ENCODE data around the gene GIMD1.
"Not testable (repeated sequence)": the region's sequence is repeated elsewhere in the genome, so short reads cannot be mapped to it uniquely, and the experiment has no call there.

The GIMD1 gene

DNA sequence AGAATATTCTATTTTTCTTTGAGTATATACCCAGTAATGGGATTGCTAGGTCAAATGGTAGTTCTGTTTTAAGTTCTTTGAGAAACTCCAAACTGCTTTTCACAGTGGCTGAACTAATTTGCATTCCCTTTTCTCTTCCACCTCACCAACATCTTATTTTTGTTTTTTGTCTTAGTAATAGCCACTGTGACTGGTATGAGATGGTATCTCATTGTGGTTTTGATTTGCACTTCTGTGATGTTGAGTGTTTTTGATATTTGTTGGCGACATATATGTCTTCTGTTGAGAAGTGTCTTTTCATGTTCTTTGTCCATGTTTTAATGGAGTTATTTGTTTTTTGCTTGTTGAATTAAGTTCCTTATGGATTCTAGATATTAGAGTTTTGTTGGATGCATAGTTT lies 27.8 kb downstream of the GIMD1 start:
- no peak overlapping the region for H3K27ac Mint-ChIP-seq (ENCODE audit: low read depth)
- H3K36me3 Mint-ChIP-seq (ENCODE audit: insufficient read depth) = peaks cover 30% of the 10 kb centered on the region
- H3K9me3 Mint-ChIP-seq = peaks cover 8% of the 10 kb centered on the region
- no peaks in the 10 kb centered on the region for H3K27me3 Mint-ChIP-seq
- no peak overlapping the region for H3K4me3 Mint-ChIP-seq
- peaks cover 69% of the 10 kb centered on the region for H3K4me1 Mint-ChIP-seq
- ATAC-seq (replicated peaks; ENCODE audit: extremely low read depth, poor library complexity, severe bottlenecking) (no peak), DNase-seq (ENCODE audit: low spot score in 2 of 2) (no peak)

DNA sequence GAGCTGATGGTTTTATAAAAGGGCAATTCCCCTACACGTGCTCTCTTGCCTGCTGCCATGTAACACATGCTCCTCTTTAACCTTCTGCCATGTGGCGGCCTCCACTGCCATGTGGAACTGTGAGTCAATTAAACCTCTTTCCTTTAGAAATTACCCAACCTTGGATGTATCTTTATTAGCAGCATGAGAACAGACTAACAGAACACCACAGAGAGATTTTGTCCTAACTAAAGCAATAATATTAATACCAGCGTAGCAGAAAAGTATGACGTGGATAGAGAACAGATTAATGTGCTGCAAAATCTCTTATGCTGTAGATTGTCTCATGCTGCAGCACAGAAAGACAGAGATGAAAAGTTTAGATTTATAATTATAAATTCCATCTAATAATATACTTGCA lies 29.1 kb downstream of the GIMD1 start:
- Mint-ChIP-seq H3K9me3 (peaks cover 8% of the 10 kb centered on the region), H3K36me3 (ENCODE audit: insufficient read depth) (peaks cover 35% of the 10 kb centered on the region), H3K27ac (ENCODE audit: low read depth) (peak overlapping the region; percentile 51), H3K27me3 (no peaks in the 10 kb centered on the region), H3K4me1 (peaks cover 61% of the 10 kb centered on the region), H3K4me3 (no peak overlapping the region)
- DNase-seq (ENCODE audit: low spot score in 2 of 2) (no peak), ATAC-seq (replicated peaks; ENCODE audit: extremely low read depth, poor library complexity, severe bottlenecking) (no peak)

DNA sequence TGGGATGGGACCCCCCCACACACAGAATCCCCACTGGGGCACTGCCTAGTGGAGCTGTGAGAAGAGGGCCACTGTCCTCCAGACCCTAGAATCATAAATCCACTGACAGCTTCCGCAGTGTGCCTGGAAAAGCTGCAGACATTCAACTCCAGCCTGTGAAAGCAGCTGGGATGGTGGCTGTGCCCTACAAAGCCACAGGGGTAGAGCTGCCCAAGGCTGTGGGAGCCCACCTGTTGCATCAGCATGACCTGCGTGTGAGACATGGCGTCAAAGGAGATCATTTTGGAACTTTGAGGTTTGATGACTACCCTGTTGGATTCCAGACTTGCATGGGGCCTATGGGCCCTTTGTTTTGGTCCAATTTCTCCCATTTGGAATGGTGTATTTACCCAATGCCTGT lies 29.9 kb downstream of the GIMD1 start:
- H3K27ac Mint-ChIP-seq (ENCODE audit: low read depth) = no peak overlapping the region

DNA sequence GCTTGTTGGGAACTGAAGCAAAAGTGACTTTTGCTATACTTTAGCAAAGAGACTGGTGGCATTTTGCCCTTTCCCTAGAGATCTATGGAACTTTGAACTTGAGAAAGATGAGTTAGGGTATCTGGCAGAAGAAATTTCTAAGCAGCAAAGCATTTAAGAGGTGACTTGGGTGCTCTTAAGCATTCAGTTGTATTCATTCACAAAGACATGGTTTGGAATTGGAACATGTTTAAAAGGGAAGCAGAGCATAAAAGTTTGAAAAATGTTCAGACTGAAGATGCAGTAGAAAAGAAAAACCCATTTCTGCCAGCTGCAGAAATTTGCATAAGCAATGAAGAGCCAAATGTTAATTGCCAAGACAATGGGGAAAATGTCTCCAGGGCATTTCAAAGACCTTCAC lies 30.7 kb downstream of the GIMD1 start:
- Mint-ChIP-seq H3K27me3 (no peaks in the 10 kb centered on the region), H3K27ac (ENCODE audit: low read depth) (no peak overlapping the region), H3K36me3 (ENCODE audit: insufficient read depth) (peaks cover 44% of the 10 kb centered on the region), H3K4me3 (no peak overlapping the region), H3K4me1 (peaks cover 48% of the 10 kb centered on the region), H3K9me3 (peaks cover 8% of the 10 kb centered on the region)
- DNase-seq (ENCODE audit: low spot score in 2 of 2) (no peak), ATAC-seq (replicated peaks; ENCODE audit: extremely low read depth, poor library complexity, severe bottlenecking) (no peak)

More for the DNA sequence above, 29.9 kb downstream of the GIMD1 start:
- no peak for DNase-seq (ENCODE audit: low spot score in 2 of 2)
- H3K4me1 Mint-ChIP-seq = peaks cover 54% of the 10 kb centered on the region
- H3K9me3 Mint-ChIP-seq = peaks cover 8% of the 10 kb centered on the region
- no peak for ATAC-seq (replicated peaks; ENCODE audit: extremely low read depth, poor library complexity, severe bottlenecking)
- H3K36me3 Mint-ChIP-seq (ENCODE audit: insufficient read depth) = peaks cover 40% of the 10 kb centered on the region
- no peaks in the 10 kb centered on the region for H3K27me3 Mint-ChIP-seq
- H3K4me3 Mint-ChIP-seq = no peak overlapping the region

DNA sequence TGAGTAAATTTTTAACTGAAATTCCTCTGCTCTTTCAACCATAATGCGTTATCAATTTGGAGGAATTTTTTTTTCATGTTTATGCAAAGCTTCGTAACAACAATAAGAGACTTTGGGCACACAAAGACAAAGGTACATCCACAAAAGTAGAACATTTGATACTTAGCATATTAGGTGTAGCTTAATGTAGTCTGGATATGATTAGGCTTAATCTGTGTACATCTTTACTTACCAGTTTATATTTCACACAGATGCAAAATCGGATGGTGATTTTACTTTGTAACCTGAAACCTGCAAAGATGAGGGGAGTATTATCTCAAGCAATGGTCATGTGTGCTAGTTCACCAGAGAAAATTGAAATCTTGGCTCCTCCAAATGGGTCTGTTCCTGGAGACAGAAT lies 32.0 kb downstream of the GIMD1 start:
- DNase-seq (ENCODE audit: low spot score in 2 of 2) (no peak), ATAC-seq (replicated peaks; ENCODE audit: extremely low read depth, poor library complexity, severe bottlenecking) (no peak)
- H3K27me3 Mint-ChIP-seq = no peaks in the 10 kb centered on the region
- H3K4me1 Mint-ChIP-seq = peaks cover 35% of the 10 kb centered on the region
- H3K27ac Mint-ChIP-seq (ENCODE audit: low read depth) = no peak overlapping the region
- H3K4me3 Mint-ChIP-seq = no peak overlapping the region
- peaks cover 8% of the 10 kb centered on the region for H3K9me3 Mint-ChIP-seq
- H3K36me3 Mint-ChIP-seq (ENCODE audit: insufficient read depth) = peaks cover 46% of the 10 kb centered on the region

DNA sequence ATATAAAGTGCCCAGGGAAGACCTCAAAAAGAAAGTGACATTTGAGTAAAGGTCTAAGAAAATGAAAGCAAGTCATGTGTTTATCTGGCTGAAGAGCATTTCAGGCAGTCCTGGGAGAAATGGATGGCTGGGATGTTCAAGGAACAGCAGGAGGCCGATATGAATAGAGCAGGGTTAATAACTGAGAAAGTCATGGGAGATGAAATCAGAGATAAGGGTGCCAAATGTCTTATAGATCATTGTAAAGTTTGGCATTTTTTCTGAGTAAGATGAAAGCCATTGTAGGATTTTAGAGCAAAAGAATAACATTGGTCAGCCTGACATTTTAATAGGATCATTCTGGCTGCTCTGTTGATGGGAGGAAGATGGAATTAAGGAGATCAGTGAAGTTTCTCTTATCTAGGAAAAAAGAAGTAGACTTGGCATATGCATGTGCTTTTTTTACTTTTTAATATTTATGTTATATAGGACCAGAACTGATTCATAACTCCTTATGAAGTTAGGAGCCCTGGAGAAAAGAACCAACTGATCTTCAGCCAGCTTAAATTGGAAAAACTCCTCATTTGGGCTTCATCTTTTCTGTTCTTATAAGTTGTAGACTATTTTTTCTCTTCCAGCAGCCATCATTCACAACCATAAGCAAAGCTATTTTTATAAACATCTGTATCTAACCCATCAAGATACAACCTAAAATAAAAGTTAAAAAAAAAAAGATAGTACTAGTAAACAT lies 33.7 kb downstream of the GIMD1 start:
- H3K4me3 Mint-ChIP-seq = no peak overlapping the region
- no peaks in the 10 kb centered on the region for H3K27me3 Mint-ChIP-seq
- DNase-seq (ENCODE audit: low spot score in 2 of 2) (no peak), ATAC-seq (replicated peaks; ENCODE audit: extremely low read depth, poor library complexity, severe bottlenecking) (no peak)
- peaks cover 8% of the 10 kb centered on the region for H3K9me3 Mint-ChIP-seq
- peaks cover 54% of the 10 kb centered on the region for H3K36me3 Mint-ChIP-seq (ENCODE audit: insufficient read depth)
- peaks cover 18% of the 10 kb centered on the region for H3K4me1 Mint-ChIP-seq
- H3K27ac Mint-ChIP-seq (ENCODE audit: low read depth) = no peak overlapping the region

DNA sequence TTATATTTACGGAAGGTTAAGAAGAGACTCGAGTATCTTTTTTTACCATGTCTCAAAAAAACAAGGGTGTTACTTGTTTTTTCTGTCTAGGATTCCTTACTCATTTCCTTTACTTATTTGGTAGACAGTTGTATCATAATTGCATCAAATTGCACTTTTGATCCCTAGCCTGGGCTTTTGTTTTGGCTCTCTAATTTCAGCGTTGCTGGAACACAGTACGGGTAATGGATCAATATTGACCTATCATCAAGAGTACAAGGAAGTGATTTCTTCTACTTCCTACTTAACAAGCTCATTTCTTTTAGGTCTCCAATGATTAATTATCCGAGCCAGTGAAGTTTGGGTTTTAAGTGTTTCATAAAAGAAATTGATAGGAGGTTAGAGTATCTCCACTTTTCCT lies 35.4 kb downstream of the GIMD1 start:
- H3K27me3 Mint-ChIP-seq = no peaks in the 10 kb centered on the region
- DNase-seq (ENCODE audit: low spot score in 2 of 2) = no peak
- no peak overlapping the region for H3K27ac Mint-ChIP-seq (ENCODE audit: low read depth)
- peaks cover 8% of the 10 kb centered on the region for H3K4me1 Mint-ChIP-seq
- no peak for ATAC-seq (replicated peaks; ENCODE audit: extremely low read depth, poor library complexity, severe bottlenecking)
- peaks cover 8% of the 10 kb centered on the region for H3K9me3 Mint-ChIP-seq
- H3K4me3 Mint-ChIP-seq = no peak overlapping the region
- H3K36me3 Mint-ChIP-seq (ENCODE audit: insufficient read depth) = peaks cover 67% of the 10 kb centered on the region

DNA sequence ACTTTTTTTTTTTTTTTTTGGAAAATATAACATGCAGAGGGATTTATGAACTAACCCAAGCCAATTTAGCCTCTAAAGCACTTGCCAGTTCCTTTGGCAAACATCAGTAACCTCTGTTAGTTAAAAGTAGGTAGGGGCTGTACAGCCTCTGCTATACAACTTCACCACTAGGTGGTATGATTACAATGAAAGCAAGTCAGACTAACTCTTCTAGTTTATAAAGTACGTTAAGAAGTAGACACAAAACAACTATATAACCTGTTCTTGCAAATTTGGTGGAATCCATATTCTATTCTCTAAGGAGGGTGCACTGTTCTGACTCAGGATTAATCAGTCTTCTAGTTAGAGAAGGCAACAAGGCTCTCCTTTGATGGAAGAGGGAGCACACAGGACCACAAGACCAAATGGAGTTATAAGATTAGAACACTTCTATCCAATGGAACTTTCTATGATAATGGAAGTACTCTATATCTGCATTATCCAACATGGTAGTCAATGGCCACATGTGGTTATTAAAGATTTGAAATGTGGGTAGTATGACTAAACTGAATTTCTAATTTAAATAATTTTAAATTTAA lies 39.4 kb downstream of the GIMD1 start:
- DNase-seq (ENCODE audit: low spot score in 2 of 2) (no peak), ATAC-seq (replicated peaks; ENCODE audit: extremely low read depth, poor library complexity, severe bottlenecking) (peak; percentile 60)
- H3K27ac Mint-ChIP-seq (ENCODE audit: low read depth) = no peak overlapping the region
- H3K4me1 Mint-ChIP-seq = no peaks in the 10 kb centered on the region
- H3K4me3 Mint-ChIP-seq = no peak overlapping the region
- peaks cover 61% of the 10 kb centered on the region for H3K36me3 Mint-ChIP-seq (ENCODE audit: insufficient read depth)
- no peaks in the 10 kb centered on the region for H3K27me3 Mint-ChIP-seq
- no peaks in the 10 kb centered on the region for H3K9me3 Mint-ChIP-seq

DNA sequence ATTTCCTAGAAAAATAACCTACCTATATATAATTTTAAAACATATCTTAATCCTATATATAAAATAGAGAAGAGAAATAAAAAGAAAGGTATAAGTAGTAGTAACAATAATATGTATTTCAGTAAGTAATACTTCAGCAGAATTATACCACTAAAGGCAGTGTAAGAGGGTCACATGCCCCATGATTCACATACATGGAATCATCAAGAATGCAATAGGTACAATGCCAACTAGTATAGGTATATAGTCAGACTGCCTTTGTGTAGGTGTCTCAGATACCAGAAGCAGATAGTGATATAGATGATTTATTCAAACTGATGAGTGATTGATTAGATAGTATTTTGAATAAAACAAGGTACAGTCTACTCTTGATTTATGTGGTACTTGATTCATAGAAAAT lies 42.8 kb downstream of the GIMD1 start:
- no peak for ATAC-seq (replicated peaks; ENCODE audit: extremely low read depth, poor library complexity, severe bottlenecking)
- no peaks in the 10 kb centered on the region for H3K27me3 Mint-ChIP-seq

DNA sequence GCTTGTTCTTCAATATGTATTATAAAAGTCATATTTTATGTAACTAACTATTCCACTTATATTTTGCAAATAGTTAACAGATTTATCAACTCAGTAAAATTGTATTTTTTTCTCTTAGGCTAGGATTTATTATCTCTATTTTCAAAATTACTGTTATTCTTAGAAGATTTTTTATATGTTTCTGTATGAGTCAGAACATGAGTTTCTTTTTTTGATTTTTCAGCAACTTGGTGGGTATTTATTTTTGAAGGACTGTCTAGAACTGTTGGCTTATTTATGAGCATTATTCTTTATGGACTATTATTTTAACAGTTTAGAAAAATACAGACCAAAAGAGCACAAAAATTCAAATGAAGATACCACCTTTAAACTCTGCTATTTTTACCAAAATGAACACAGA lies 45.5 kb downstream of the GIMD1 start:
- Mint-ChIP-seq H3K27ac (ENCODE audit: low read depth) (no peak overlapping the region), H3K9me3 (no peaks in the 10 kb centered on the region), H3K27me3 (no peaks in the 10 kb centered on the region), H3K4me3 (no peak overlapping the region), H3K4me1 (peaks cover 5% of the 10 kb centered on the region), H3K36me3 (ENCODE audit: insufficient read depth) (peaks cover 22% of the 10 kb centered on the region)
- ATAC-seq (replicated peaks; ENCODE audit: extremely low read depth, poor library complexity, severe bottlenecking) = no peak
- DNase-seq (ENCODE audit: low spot score in 2 of 2) = no peak

More for the DNA sequence above, 42.8 kb downstream of the GIMD1 start:
- peaks cover 5% of the 10 kb centered on the region for H3K4me1 Mint-ChIP-seq
- no peak for DNase-seq (ENCODE audit: low spot score in 2 of 2)
- no peaks in the 10 kb centered on the region for H3K9me3 Mint-ChIP-seq
- no peak overlapping the region for H3K4me3 Mint-ChIP-seq
- no peak overlapping the region for H3K27ac Mint-ChIP-seq (ENCODE audit: low read depth)
- H3K36me3 Mint-ChIP-seq (ENCODE audit: insufficient read depth) = peaks cover 39% of the 10 kb centered on the region

DNA sequence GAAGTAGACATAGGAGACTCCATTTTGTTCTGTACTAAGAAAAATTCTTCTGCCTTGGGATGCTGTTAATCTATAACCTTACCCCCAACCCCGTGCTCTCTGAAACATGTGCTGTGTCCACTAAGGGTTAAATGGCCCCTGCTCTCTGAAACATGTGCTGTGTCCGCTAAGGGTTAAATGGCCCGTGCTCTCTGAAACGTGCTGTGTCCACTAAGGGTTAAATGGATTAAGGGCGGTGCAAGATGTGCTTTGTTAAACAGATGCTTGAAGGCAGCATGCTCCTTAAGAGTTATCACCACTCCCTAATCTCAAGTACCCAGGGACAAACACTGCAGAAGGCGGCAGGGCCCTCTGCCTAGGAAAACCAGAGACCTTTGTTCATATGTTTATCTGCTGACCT lies 46.8 kb downstream of the GIMD1 start:
- not testable (repeated sequence) for H3K4me1 Mint-ChIP-seq; H3K27ac Mint-ChIP-seq (ENCODE audit: low read depth); H3K27me3 Mint-ChIP-seq; H3K4me3 Mint-ChIP-seq; H3K9me3 Mint-ChIP-seq; DNase-seq (ENCODE audit: low spot score in 2 of 2); ATAC-seq (replicated peaks; ENCODE audit: extremely low read depth, poor library complexity, severe bottlenecking)
- H3K36me3 Mint-ChIP-seq (ENCODE audit: insufficient read depth) = peaks cover 11% of the 10 kb centered on the region

DNA sequence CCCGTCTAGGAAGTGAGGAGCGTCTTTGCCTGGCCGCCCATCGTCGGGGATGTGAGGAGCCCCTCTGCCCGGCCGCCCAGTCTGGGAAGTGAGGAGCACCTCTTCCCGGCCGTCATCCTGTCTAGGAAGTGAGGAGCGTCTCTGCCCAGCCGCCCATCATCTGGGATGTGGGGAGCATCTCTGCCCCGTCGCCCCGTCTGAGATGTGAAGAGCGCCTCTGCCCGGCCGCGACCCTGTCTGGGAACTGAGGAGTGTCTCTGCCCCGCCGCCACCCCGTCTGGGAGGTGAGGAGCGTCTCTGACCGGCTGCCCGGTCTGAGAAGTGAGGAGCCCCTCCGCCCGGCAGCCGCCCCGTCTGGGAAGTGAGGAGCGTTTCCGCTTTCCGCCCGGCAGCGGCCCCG lies 47.4 kb downstream of the GIMD1 start:
- not testable (repeated sequence) for H3K36me3 Mint-ChIP-seq (ENCODE audit: insufficient read depth)

DNA sequence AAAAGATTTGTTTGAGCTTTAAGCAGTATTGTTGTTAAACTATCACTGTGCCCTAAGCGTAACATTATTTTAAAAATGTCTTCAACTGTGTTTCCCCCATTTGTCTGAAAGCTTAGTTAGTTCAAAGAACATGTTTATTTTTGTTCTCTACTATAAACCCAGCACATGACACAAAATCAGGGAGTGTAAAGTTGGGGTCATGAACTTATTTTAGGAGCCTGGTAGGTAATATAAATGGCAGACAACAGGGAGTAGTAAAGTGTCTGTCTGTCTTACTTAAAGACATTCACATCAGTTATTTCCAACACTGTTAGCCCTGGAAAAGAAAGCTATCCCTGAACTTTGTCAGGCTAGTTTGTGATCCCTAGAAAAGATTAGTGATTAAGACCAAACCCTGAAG lies 48.3 kb downstream of the GIMD1 start:
- H3K27me3 Mint-ChIP-seq = no peaks in the 10 kb centered on the region
- no peak for DNase-seq (ENCODE audit: low spot score in 2 of 2)
- peaks cover 5% of the 10 kb centered on the region for H3K36me3 Mint-ChIP-seq (ENCODE audit: insufficient read depth)
- peaks cover 9% of the 10 kb centered on the region for H3K4me1 Mint-ChIP-seq
- no peak for ATAC-seq (replicated peaks; ENCODE audit: extremely low read depth, poor library complexity, severe bottlenecking)
- no peak overlapping the region for H3K4me3 Mint-ChIP-seq
- no peaks in the 10 kb centered on the region for H3K9me3 Mint-ChIP-seq
- no peak overlapping the region for H3K27ac Mint-ChIP-seq (ENCODE audit: low read depth)

More for the DNA sequence above, 47.4 kb downstream of the GIMD1 start:
- not testable (repeated sequence) for H3K9me3 Mint-ChIP-seq; H3K27me3 Mint-ChIP-seq; H3K4me1 Mint-ChIP-seq; ATAC-seq (replicated peaks; ENCODE audit: extremely low read depth, poor library complexity, severe bottlenecking); DNase-seq (ENCODE audit: low spot score in 2 of 2); H3K4me3 Mint-ChIP-seq; H3K27ac Mint-ChIP-seq (ENCODE audit: low read depth)

Data from central memory CD8-positive, alpha-beta T cell (primary cell).